ENCODE data around the gene BMP10. TPM values are rescaled to one million over a fixed set of nuclear protein-coding genes. Genes with fewer than 3 reads are reported as not detected.

Gene BMP10
- total RNA-seq, 1 experiment from 2014 or later = not detected

DNA sequence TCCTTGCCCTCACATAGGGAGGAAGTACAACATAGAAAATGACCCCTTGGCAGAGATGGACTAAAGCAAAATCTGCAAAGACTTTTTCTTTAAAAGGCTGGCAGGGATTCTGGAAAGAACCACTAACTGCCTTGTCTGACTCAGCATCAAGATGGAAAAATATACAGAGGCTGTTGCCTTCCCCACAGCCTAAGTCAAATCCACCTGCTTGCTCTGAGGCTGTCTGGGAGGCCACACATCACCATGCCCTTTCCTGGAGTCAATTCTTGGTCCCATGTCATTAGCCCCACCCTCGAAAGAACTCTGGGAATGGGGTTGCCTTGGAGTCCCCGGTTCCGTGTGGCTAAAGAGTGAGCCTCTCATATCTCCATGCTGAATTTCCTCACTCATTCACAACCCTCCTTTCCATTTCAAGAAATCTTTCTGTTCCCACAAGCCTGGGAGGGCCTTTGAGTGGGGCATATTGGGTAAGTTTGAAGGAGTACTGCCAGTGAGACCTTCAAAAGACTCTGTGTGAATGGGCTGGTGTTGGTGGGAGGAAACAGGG is 39.4 kb downstream of the BMP10 start (continued):
- TF ChIP-seq, protein P1, sequence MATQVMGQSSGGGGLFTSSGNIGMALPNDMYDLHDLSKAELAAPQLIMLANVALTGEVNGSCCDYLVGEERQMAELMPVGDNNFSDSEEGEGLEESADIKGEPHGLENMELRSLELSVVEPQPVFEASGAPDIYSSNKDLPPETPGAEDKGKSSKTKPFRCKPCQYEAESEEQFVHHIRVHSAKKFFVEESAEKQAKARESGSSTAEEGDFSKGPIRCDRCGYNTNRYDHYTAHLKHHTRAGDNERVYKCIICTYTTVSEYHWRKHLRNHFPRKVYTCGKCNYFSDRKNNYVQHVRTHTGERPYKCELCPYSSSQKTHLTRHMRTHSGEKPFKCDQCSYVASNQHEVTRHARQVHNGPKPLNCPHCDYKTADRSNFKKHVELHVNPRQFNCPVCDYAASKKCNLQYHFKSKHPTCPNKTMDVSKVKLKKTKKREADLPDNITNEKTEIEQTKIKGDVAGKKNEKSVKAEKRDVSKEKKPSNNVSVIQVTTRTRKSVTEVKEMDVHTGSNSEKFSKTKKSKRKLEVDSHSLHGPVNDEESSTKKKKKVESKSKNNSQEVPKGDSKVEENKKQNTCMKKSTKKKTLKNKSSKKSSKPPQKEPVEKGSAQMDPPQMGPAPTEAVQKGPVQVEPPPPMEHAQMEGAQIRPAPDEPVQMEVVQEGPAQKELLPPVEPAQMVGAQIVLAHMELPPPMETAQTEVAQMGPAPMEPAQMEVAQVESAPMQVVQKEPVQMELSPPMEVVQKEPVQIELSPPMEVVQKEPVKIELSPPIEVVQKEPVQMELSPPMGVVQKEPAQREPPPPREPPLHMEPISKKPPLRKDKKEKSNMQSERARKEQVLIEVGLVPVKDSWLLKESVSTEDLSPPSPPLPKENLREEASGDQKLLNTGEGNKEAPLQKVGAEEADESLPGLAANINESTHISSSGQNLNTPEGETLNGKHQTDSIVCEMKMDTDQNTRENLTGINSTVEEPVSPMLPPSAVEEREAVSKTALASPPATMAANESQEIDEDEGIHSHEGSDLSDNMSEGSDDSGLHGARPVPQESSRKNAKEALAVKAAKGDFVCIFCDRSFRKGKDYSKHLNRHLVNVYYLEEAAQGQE (IDR thresholded peaks at IDR 0.05; ENCODE audit: low read depth) = no peak

DNA sequence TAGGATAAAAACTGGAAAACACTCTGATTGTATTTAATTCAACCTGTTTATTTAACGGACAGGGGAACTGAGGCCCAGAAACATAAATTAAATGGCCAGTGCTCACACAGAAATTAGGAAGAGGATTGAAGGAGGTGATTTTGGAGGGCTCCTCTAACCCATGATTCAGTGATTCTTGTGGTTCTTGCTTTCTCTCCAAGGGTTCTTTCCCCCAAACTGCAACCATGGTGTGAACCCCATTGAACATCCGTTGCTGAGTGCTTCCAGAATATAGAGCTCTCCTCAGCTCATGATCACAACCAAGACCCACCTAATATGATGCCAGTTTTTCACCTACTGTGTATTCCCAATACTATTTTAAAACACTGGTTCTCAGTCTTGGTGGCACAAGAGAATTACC is 41.4 kb downstream of the BMP10 start:
- ChIA-PET CTCF (interaction anchor here (1.5 kb wide), 2 partner anchors 9 to 78 kb away, joined by 4 to 6 read pairs; no protein-coding TSS in a partner anchor), RAD21 (ENCODE audit: low non-redundant PET in 1 of 2, low total read pairs in 2 of 2, uncharacterized antibody in 2 of 2, unreplicated experiment in 2 of 2) (no interaction called here), POLR2A (no interaction called here)
- H3K4me2 ChIP-seq (ENCODE audit: low read length) = peak overlapping the region; percentile 40; the same call in 1 of the 2 replicates
- H4K20me1 ChIP-seq (ENCODE audit: insufficient read depth) = no peaks in the 10 kb centered on the region
- no peak overlapping the region for H3K9ac ChIP-seq (ENCODE audit: low read length)
- H3K4me3 ChIP-seq (replicated peaks in 1 of 2; ENCODE audit: low read depth in 1 of 2, low read length in 2 of 2) = no peak overlapping the region
- ATAC-seq (no peak), DNase-seq (ENCODE audit: low read depth, low spot score) (no peak)
- no peak overlapping the region for H3K27ac ChIP-seq (ENCODE audit: low read depth, low read length)
- no peaks in the 10 kb centered on the region for H3K79me2 ChIP-seq (ENCODE audit: insufficient read depth, low read length)
- no peaks in the 10 kb centered on the region for H3K9me2 ChIP-seq (ENCODE audit: insufficient read depth)
- H3K9me3 ChIP-seq (ENCODE audit: control insufficient read depth in 1 of 2, insufficient read depth in 1 of 2, low read depth in 1 of 2, low read length in 2 of 2) = no peaks in the 10 kb centered on the region
- TF ChIP-seq, protein P1 (IDR thresholded peaks at IDR 0.05; ENCODE audit: low read depth) = no peak
- TF ChIP-seq SP1 (IDR thresholded peaks at IDR 0.05; ENCODE audit: low read depth) (no peak), EZH2phosphoT487 (IDR thresholded peaks at IDR 0.05; ENCODE audit: borderline replicate concordance) (no peak), SIN3A (IDR thresholded peaks at IDR 0.05; ENCODE audit: low read depth) (no peak)
- TF ChIP-seq, protein P2, sequence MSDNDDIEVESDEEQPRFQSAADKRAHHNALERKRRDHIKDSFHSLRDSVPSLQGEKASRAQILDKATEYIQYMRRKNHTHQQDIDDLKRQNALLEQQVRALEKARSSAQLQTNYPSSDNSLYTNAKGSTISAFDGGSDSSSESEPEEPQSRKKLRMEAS (IDR thresholded peaks at IDR 0.05) = no peak
- peaks cover 6 to 19% of the 10 kb centered on the region in 2 experiments; a peak in 2 of 4 replicates for H3K4me1 ChIP-seq (ENCODE audit: control insufficient read depth in 1 of 2, insufficient read depth in 2 of 2, low read length in 2 of 2)
- H3K36me3 ChIP-seq (ENCODE audit: control insufficient read depth in 1 of 2, insufficient read depth in 2 of 2, low read length in 2 of 2) = no peaks in the 10 kb centered on the region
- BruUV-seq (replicated peaks) = no TSS peak
- H3K27me3 ChIP-seq (ENCODE audit: insufficient read depth, low read length) = no peaks in the 10 kb centered on the region
- H2AFZ ChIP-seq (ENCODE audit: low read depth, low read length, poor library complexity, severe bottlenecking) = peak overlapping the region; percentile 7
- intact Hi-C loops (cut with micrococcal nuclease) = no loop called here
